ENCODE results near the gene HOXB3.

The HOXB3 gene

DNA sequence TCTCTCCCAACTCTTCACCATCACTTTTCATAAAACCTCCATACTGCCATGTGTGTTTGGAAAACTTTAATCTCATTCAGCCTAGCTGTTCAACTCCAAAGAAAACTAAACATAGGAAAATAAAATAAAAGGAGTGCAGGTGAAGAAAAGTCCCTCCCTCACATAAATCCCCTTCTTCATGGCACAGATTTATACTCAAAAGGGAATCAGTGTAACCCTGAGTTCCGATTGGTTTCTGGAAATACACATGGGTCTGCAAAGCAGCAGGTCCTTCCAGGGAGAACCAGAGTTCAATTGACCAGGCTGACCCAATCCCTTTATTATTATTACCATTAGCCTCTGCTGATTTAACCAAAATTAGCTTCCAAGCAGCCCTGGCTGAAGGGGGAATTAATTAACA lies 36.2 kb downstream of the HOXB3 start:
- no peak for DNase-seq

DNA sequence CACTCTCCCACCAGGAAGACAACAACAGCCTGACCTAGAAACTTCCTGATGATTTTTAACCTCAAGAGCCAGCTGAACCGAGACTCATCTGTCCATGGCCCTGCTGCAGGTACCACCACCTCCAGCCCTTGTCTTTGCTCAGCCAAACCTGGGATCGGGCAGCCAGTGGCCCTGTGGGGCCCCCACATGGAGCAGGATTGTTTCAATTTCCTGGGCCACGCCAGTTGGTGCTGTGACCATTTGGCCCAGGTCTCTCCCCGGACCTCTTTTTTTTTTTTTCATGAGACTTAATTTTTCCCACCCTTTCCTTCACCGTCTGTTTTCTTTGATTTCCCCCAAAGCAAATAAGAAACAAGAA lies 36.9 kb downstream of the HOXB3 start:
- DNase-seq = no peak

DNA sequence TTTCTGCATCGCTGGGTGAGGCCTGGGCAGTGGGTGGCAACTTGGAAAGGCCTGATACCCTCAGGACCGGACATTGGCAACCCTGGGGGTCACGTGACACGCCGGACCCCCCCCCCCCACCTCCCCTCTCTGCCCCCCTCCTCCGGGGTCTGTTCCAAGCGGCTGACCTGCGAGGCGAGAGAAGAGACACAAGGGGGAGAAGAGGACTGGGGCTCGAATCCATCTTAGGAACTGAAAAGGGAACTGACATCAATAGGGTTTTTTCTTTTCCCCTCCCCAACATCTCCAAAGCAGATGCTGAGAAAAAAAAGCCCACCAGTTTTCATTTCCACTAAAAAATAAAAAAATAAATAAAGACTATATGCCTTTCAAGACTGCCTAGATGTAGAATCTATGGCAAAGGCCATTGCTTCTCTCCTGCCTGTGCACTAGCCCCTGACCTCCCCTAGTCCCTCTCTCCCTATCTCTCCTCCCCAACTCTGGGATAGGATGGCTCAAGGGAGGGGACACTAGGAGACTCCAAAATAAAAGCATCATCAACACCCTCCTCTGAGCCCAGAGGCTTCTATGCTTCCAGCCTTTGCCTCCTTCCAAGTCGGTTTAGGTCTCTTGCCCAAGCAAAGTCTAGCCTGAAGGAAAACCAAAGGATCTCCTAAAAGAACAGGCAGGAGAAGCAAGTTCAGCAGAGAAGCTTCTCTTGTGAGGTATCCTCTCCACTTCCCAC lies 37.4 kb downstream of the HOXB3 start:
- DNase-seq = no peak

DNA sequence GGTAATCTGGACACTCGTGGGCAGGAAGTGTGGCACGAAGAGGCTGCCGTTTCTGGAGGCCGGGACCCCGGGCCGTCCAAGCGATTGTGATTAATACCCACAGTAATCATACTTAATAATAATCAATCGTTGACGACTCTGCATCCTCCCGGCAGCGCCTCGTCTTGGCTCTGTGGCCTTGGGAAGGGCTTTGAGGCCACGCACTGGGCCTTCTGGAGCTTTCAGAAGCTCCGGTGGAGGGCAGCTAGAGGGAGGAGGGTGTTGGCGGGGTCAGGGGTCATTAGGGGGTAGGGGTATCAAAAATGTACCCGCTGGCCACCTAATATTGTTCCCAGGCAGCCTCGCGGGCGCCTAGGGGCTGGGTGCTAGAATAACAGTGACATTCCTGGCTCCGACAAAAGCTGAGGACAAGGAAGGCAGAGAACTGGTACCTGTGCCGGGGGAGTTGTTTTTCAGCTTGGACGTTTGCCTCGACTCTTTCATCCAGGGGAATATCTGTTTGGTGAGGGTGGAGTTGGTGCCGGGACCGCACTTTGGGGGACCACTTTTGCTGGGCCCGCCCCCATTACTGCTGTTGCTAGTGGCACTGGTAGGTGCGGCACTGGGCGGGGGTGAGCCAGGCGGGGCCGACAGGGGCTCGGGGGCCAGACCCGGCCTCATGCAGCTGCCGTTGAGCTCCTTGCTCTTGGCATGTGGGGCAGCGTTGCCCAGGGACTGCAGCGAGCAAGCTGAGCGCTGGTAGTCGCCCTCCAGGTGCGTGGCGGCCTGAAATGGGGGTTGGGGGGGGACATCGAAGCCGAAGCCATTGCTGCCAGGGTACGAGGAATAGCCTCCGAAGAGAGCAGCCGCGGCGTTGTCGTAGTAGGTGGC lies 38.2 kb downstream of the HOXB3 start:
- DNase-seq = no peak

DNA sequence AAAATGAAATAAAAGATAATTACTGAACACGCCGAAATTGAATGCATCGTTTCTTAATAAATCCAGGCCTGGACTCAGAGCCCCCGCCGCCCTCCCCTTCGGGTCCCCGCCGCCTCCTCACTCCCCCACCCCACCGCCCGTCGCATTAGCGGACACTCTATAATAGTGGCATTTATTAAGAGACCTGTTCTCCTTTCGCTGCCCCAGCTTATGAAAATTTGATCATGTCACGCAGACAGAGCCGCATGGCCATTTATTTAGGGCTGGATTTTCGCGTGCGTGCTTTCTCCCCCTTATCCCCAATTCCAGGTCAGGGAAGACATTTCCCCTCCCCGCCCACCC lies 38.9 kb downstream of the HOXB3 start:
- no peak for DNase-seq

DNA sequence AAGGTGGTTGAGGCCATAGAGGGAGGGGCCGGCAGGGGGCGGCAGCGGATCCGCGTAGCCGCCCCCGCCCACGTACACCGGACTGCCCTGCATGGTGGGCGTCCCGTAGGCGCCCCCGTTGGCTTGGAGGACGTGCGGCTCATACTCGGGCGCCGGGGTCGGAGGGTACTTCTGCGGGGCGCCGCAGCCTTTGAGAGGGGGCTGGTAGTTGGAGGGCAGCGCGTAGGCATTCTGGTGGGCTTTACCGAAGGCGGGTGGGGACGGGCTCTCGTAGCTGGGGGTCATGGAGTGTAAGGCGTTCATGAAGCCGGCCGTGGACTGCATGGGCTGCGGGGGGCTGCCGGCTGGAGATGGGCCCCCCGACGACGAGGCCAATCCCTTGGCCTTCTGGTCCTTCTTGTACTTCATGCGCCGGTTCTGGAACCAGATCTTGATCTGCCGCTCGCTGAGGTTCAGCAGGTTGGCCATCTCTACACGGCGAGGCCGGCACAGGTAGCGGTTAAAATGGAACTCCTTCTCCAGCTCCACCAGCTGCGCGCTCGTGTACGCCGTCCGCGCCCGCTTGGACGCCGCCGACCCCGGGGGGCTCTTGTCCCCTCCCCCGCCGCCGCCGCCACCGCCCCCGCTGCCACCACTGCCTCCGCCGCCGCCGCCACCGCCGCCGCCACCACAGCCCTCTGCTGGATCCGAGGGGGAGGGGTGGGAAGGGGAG lies 39.4 kb downstream of the HOXB3 start:
- no peak for DNase-seq

DNA sequence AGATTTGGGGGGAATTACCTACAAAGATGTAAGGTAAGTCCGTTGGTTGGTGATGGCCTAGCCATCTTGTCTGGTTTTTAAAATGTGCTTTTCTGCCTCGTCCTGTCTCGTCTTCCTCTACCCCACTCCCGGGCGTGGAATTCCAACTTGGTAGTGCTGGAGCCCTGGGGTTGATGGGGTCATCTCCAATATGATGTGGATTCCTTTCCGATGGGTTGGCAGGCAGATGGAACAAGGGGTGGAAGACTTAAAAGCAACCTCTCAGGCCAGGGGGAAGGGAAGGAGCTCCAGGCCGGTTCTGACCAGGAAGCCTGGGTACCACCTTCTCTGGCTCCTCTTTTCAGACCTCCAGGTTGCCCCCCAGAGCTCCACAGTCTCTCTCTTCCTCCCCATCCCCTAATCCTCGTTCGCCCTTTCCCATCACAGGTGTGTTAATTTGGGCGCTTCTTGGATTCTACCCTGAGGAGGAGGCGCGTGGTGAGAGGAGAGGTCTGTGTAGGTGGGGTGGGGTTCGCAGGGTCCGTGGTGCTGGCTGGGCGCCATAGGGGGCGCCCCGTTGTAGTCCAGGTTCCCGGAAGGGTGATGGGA lies 40.0 kb downstream of the HOXB3 start:
- DNase-seq = no peak

DNA sequence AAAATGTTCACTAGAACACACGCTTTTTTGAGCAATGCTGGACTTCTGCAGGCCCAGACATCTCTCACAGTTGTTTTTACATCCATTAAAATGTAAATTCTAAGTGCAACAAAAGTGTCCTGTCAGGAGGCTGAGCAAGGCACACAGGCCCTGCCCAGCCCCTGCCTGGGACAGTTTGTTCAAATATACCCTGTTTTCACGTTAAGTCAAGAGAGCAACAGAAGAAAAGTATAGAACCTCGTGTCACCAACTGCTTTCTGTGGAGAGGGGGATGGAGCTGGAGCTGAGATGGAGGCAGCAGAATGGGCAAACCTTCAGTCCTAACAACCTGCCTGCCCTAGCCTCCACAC lies 40.8 kb downstream of the HOXB3 start:
- DNase-seq = no peak

DNA sequence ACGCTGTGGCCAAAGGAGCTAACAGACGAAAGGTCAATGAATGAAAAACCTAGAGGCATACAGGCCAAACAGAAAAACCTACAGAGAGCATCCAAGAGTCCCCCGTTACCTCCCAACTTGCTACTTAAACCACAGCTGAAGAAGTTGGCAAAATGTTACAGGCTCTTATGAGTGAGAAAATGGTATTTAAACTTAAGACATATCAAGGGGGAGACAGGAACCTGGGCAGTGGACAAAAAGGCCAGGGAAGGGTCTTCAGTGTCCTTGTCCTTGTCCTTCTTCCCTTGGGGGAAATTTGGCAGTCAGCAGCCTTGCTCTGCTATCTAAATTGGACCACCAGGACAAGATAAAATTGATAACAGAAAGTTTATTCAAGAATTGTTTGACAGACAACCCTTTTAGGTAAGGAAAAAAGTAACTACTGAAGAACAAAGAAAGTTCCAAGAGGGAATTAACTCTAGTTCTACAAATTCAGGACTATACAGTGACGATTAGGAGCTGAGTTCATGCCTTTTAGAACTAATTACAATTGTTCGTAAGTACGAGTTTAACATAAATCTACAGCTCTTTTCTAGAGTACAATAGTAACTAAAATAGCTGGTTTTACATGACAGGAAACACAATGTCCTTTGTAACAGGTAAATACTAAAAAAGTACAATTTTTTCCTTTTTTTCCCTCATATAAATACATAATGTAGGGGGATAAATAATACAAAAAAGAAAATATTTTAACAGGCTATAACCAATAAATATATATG lies 41.3 kb downstream of the HOXB3 start:
- no peak for DNase-seq

DNA sequence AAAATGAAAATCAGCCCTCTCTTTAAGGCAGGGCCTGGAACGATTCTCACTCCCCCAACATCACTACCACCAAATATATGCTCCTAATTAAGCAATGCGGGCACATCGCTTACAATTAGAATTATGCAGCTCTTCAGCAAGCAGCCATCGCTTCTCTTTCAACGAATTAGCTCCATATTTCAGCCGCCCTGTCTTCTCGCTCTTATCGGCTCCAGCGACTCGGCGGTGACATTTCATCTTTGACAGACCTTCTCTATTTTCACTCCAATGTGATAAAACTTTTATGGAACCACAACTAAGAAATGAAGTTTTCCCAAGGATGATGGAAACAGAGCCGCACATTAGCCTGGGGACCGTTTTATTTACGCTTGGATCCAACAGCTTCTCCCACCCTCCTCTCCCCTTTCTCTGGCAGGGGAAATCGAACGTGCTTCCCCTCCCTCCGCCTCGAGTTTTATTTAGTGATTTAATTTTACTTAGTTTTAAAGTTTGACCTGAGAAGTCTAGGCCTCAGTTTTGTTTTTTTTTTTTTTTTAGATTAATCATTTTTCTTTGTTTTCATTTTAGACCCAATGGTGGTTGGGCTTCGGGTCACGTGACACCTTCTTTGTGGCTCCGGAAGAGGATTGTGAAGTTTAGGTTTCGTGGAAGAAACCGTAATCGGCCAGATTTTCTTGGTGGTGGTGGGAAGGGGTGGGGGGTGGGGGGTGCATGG lies 42.1 kb downstream of the HOXB3 start:
- DNase-seq = no peak

DNA sequence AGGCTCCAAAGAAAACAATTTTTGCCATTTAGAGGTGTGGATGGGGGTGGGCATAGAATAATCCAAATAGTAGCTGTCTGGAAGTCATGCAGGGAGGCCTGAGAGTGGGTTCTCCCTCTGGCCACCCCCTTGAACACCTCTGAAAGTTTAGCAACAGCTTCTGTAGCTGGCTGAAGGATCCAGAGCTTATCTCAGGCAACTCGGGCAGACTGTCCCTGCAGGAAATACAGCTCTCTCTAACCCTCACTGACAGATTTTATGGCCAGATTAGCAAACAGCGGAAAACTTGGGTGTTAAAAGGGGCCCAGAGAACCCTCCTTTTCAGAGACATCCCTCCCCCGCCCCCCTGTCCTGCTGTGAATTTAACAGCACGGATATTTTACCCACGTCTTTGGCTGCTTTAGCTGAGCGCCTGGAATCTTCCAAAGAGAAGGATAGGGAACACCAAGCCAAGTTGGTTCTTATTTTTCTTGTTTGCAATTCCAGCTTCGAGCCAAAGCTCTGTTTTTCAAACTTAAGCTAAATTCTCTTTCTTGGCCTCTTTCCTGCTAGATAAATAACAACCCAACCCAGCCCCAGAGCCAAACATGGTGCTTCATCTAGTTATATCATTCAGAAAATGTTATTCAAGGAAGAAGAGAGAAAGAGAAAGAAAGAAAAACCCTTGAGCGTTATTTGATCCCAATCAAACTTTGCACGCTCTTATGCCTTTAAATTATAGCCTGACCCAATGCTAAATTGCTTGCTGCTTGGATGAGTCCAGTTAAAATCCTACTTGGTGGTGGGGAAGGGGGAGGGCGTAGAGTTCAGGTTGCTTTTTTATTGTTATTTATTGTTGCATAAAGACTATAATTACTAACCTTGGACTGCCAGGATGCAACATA lies 42.9 kb downstream of the HOXB3 start:
- no peak for DNase-seq

DNA sequence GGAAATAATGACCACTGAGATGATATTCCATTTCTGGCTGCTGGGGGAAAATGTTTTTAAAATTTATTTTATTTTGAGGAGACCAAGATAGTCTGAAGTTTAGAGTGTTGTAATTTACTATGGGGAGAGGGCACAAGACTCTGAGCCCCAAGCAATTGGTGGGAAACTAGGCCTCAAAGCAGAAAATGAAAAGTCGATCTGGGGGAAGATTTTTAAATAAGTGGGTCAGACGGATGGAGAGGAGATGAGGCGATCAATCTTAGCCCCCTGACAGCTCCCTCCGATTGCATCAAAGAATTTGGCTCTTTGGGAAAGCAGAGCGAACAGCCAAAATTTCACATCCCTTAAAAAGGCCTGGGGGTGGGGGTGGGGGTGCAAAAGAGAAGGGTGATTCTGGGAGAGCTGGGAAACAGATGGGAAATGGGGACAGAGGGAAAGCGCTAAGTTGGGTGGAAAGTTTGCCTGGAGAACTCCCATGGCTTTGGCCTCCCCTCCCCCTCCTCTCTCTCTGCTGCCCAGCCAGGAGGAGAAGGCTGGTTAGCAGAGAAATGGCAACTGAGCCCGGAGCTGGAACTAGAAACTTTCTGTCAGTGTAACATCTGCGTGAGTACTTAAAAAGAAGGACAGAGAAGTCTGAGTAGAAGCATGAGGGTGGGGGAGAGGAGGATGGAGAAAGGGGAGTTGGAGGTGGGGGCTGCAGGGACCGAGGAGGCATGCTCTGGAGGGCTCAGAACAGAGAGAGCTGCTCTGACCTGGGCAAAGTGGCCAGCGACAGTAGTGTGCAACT lies 43.7 kb downstream of the HOXB3 start:
- DNase-seq = no peak

DNA sequence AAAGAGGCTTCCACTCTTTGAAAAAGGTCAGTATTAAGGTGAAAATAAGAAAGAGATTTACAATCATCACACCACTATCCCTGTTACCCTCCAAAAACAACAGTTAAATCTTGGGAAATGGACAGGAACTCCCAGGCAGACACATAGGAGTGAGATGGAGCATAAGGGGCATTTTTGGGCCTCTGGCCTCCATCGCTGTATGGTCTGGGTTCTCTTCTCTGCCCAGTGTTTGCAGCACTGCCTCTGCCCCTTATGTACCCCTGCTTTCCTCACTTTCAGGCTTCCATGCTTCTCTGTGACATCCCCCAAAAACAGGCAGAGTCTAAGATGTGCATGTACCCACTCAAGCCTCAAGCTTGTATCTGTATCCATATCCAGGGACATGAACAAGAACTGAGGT lies 44.5 kb downstream of the HOXB3 start:
- DNase-seq = no peak

DNA sequence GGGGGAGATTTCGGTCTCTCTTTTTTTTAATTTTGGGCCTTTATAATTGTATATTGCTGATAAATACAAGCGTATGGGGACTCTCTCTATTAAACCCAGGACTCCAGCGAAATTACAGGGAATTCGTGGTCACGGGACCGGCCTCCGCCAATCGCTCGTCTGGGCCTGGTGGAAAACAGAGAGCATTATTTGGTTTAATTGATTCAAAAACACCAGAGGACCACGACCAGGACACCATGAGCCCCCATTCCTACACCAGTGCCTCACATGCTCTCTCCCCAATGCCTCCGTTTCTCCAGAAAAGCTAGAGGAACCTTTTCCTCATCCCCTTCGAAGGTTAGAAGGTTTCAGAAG lies 45.0 kb downstream of the HOXB3 start, which contains the start of gene HOXB2:
Gene HOXB2, minus strand, starts transcription at position 88 of the 354 bp plus-strand sequence. CDS start 198 bp downstream, outside the sequence.
- DNase-seq = no peak

DNA sequence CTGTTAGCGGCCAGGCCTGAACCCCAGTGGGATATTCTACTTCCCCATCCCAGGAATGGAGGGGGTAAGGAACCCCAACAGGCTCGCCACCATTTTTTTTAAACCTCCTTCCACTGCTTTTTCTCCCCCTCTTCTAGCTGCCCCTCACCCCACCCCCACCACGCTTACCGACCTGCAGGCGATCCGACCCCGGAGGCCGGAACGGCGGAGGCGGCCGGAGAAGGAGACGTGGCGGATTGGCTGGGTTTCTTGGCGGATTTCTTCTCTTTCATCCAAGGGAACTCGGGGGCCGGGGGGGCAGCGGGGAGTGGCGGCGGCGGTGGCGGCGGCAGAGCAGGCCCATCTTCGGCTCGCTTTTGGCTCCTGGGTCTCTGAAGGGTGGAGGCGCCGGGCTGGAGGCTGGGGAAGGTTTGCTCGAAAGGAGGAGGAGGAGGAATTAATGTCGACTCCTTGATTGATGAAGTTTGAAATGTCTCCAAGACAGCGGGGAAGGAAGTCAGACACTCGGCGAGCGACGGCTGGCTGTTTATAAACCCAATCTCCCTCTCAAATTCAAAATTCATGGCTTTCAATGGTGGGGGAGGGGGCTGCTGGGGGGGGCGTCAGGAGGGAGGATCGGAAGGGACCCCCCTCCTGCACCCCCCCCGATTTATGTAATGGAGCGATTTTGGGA lies 45.6 kb downstream of the HOXB3 start:
- DNase-seq = peak in 2 of 4 experiments; percentile 10 to 21

DNA sequence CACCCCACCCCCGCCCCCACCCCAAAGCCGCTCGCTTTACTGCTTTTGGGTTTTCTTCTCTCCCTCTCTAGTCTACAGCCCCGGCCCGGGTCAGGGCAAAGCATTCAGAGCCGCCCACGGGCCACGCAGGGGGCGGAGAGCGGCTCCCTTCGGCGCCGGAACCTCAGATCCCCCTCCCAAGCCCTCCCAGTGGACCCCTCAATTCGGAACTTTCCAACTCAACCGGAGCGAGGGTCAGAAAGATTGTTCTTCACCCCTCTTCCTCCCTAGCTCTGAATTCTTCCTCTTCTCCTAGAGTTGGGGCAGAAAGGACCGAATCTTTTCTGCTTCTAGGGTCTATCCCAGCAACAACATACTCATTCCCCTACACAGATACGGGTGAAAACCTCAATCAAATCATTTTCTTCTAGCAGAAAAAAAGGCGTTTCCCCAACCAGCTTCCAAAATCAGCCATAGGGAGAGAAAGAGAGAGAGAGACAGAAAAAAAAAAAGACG lies 46.1 kb downstream of the HOXB3 start:
- DNase-seq = peak in 1 of 4 experiments; percentile 31

DNA sequence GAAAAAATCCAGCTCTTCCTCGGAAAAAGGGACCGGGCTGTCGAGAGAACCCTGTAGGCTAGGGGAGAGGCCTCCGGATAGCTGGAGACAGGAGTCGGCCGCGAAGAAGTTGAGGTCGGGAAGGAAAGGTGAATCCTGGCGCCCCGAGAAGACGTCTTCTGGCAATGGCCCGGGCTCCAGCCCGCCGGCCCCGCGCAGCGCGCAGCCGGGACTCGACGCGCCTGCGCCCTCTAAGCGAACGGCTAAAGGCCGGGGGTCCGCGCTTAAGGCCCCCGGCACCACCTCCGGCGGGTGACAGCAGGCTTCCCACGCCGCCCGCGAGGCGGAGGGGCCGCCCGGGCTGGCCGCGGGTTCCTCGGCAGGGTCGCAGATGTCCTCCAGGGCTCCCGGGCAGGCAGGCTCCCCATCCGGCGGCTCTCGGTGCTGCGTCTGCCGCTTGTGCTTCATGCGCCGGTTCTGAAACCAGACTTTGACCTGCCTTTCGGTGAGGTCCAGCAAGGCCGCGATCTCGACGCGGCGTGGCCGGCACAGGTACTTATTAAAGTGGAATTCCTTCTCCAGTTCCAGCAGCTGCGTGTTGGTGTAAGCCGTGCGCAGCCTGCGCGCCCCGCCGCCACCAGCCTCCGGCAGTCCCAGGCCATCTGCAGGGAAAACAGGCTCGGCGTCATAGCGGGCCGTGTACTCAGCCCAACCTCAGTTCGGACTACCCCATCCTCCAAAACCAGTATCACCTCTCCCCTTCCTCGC lies 46.8 kb downstream of the HOXB3 start:
- DNase-seq = peak in 2 of 4 experiments; percentile 29 to 39

DNA sequence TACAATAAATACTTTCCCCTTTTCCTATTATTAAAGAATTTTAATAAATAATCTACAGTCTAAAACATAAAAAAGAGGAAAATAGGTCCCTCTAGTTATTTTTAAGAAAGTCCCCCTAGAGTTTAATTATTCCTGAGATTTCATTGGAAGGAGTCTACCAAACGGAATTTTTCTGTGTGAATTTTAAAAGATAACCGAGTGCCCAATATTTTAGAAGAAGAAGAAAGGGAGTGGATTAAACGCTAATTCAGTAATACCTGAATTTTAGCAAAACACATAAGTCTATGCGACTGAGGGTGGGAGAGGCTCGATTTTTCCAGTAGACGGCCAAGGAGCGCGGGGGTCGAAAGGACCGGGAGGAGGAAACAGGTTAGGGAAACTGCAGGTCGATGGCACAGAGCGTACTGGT lies 47.3 kb downstream of the HOXB3 start:
- no peak for DNase-seq

Data from activated CD4-positive, CD25-positive, alpha-beta regulatory T cell (primary cell).